IMR-90 (cell line): ENCODE measurements around the gene PRR5L. TPM values are rescaled to one million over a fixed set of nuclear protein-coding genes. Genes with fewer than 3 reads are reported as not detected.

Experiments
- ATAC-seq: fragments of 200-7000 bp; cut with Tn5 transposase; 2 replicates; pipeline ENCODE4 v1.9.1; 2020; ENCODE audit warnings: low read depth, mild to moderate bottlenecking, moderate library complexity
- BruUV-seq: library from RNA; stranded (reverse); fragments of 400-500 nt; replicated peaks from 2 replicates; lab custom pipeline; 2021; lab: Mats Ljungman, UMichigan
- CTCF ChIA-PET: fragments of 300-600 bp; formaldehyde crosslinking; extraction: SDS; loops from one replicate; lab custom pipeline; 2021; ENCODE audit warnings: antibody characterized with exemption; lab: Yijun Ruan, JAX
- POLR2A ChIA-PET: fragments of 300-600 bp; sonication (Branson Sonifier 250); formaldehyde crosslinking; loops from one replicate; lab custom pipeline; 2022; ENCODE audit warnings: antibody characterized with exemption; ENCODE audit not compliant: unreplicated experiment; lab: Charles Lee
- DNase-seq: peaks from one replicate; pipeline ENCODE4 v3.0.0; 2013
- H2AFZ ChIP-seq: replicated peaks from 2 replicates; pipeline ENCODE3; 2013; ENCODE audit warnings: low read length, mild to moderate bottlenecking; ENCODE audit not compliant: poor library complexity
- H2AK5ac ChIP-seq: 2 replicates; pipeline ENCODE4 v1.6.1; 2013; ENCODE audit warnings: low read depth, low read length, inconsistent platforms
- H2AK9ac ChIP-seq: replicated peaks from 2 replicates; pipeline ENCODE3; 2013; ENCODE audit warnings: mild to moderate bottlenecking, low read depth, low read length, moderate library complexity; ENCODE audit not compliant: poor library complexity
- H2BK120ac ChIP-seq: 2 replicates; pipeline ENCODE4 v1.6.1; 2013; ENCODE audit warnings: low read depth, low read length, inconsistent platforms
- H2BK15ac ChIP-seq: 3 replicates; pipeline ENCODE4 v1.6.1; 2013; ENCODE audit warnings: low read depth, low read length, inconsistent platforms
- H2BK20ac ChIP-seq: 2 replicates; pipeline ENCODE4 v1.6.1; 2013; ENCODE audit warnings: low read depth, mild to moderate bottlenecking, inconsistent platforms, low read length, moderate library complexity
- H2BK5ac ChIP-seq: 2 replicates; pipeline ENCODE4 v1.6.1; 2013; ENCODE audit warnings: mild to moderate bottlenecking, low read depth, low read length, inconsistent platforms; ENCODE audit not compliant: poor library complexity, severe bottlenecking
- H3K14ac ChIP-seq: replicated peaks from 2 replicates; pipeline ENCODE4 v1.6.1; 2013; ENCODE audit warnings: low read depth, low read length, inconsistent platforms
- H3K18ac ChIP-seq: 2 replicates; pipeline ENCODE4 v1.6.1; 2013; ENCODE audit warnings: low read depth, low read length, control low read depth
- H3K23ac ChIP-seq: 2 replicates; pipeline ENCODE4 v1.6.1; 2013; ENCODE audit warnings: low read depth, low read length, inconsistent platforms
- H3K27ac ChIP-seq: 2 replicates; pipeline ENCODE4 v1.5.1; 2013; ENCODE audit warnings: mild to moderate bottlenecking, control low read depth, low read length; ENCODE audit not compliant: insufficient read depth
- H3K27me3 ChIP-seq: 2 replicates; pipeline ENCODE4 v1.6.1; 2013; ENCODE audit warnings: low read length; ENCODE audit not compliant: control insufficient read depth, insufficient read depth
- H3K36me3 ChIP-seq: 2 replicates; pipeline ENCODE4 v1.6.1; 2013; ENCODE audit warnings: low read length, mixed read lengths; ENCODE audit not compliant: control insufficient read depth, insufficient read depth
- H3K4ac ChIP-seq: 2 replicates; pipeline ENCODE4 v1.6.1; 2013; ENCODE audit warnings: low read depth, low read length, inconsistent platforms
- H3K4me1 ChIP-seq: 2 replicates; pipeline ENCODE4 v1.6.1; 2013; ENCODE audit warnings: low read length, mixed read lengths; ENCODE audit not compliant: control insufficient read depth, insufficient read depth
- H3K4me2 ChIP-seq: 2 replicates; pipeline ENCODE4 v1.6.1; 2013; ENCODE audit warnings: low read depth, mild to moderate bottlenecking, control low read depth, low read length, moderate library complexity
- H3K4me3 ChIP-seq: 2 replicates; pipeline ENCODE4 v1.5.1; 2013; ENCODE audit warnings: low read depth, mild to moderate bottlenecking, control low read depth, low read length, moderate library complexity; ENCODE audit not compliant: insufficient read depth
- H3K56ac ChIP-seq: 2 replicates; pipeline ENCODE4 v1.6.1; 2013; ENCODE audit warnings: low read length, inconsistent platforms; ENCODE audit not compliant: insufficient read depth; ENCODE audit errors: extremely low read depth
- H3K79me1 ChIP-seq, 2 experiments: 2 replicates each; pipeline ENCODE4 v1.6.1; 2013; ENCODE audit warnings: low read length in 2 of 2, inconsistent platforms in 1 of 2, low read depth in 1 of 2
- H3K9ac ChIP-seq: 2 replicates; pipeline ENCODE4 v1.6.1; 2013; ENCODE audit warnings: low read depth, low read length, control low read depth
- H3K9me1 ChIP-seq: 2 replicates; pipeline ENCODE4 v1.6.1; 2013; ENCODE audit warnings: low read length, inconsistent platforms; ENCODE audit not compliant: insufficient read depth
- H3K9me3 ChIP-seq: 2 replicates; pipeline ENCODE4 v1.6.1; 2013; ENCODE audit warnings: low read length; ENCODE audit not compliant: control insufficient read depth, insufficient read depth
- H4K20me1 ChIP-seq: 2 replicates; pipeline ENCODE4 v1.6.1; 2013; ENCODE audit warnings: low read length, inconsistent platforms; ENCODE audit not compliant: insufficient read depth
- H4K5ac ChIP-seq: 2 replicates; pipeline ENCODE4 v1.6.1; 2013; ENCODE audit warnings: mild to moderate bottlenecking, low read depth, low read length, control low read depth
- H4K8ac ChIP-seq, 2 experiments: 2 replicates each; pipeline ENCODE4 v1.6.1; 2013; ENCODE audit warnings: low read depth in 2 of 2, low read length in 2 of 2, control low read depth in 1 of 2, inconsistent platforms in 1 of 2
- H4K91ac ChIP-seq: 2 replicates; pipeline ENCODE4 v1.6.1; 2013; ENCODE audit warnings: low read depth, low read length, inconsistent platforms; ENCODE audit not compliant: insufficient read depth
- BHLHE40 ChIP-seq: fragments of 150-350 bp; IDR thresholded peaks from 2 replicates; pipeline ENCODE4 v1.6.1; 2016; ENCODE audit warnings: mild to moderate bottlenecking, low read depth, low read length
- CEBPB ChIP-seq: IDR thresholded peaks from 2 replicates; pipeline ENCODE4 v1.6.1; 2012; ENCODE audit warnings: low read depth, low read length, improper control_type of control experiment
- CTCF ChIP-seq: conservative IDR thresholded peaks from 2 replicates; pipeline ENCODE4 v1.5.1; 2012; ENCODE audit warnings: mild to moderate bottlenecking, low read depth, low read length, improper control_type of control experiment
- MAFK ChIP-seq: IDR thresholded peaks from 2 replicates; pipeline ENCODE4 v1.6.1; 2012; ENCODE audit warnings: low read depth, low read length, improper control_type of control experiment
- MXI1 ChIP-seq: IDR thresholded peaks from 2 replicates; pipeline ENCODE4 v1.6.1; 2012; ENCODE audit warnings: low read depth, mild to moderate bottlenecking, low read length, moderate library complexity, borderline replicate concordance
- POLR2A ChIP-seq: IDR thresholded peaks from 2 replicates; pipeline ENCODE4 v1.6.1; 2012; ENCODE audit warnings: mild to moderate bottlenecking, low read depth, low read length
- RAD21 ChIP-seq: IDR thresholded peaks from 2 replicates; pipeline ENCODE4 v1.6.1; 2012; ENCODE audit warnings: low read length, improper control_type of control experiment
- RFX5 ChIP-seq: IDR thresholded peaks from 2 replicates; pipeline ENCODE4 v1.8.0; 2012; ENCODE audit warnings: low read depth, mild to moderate bottlenecking, low read length, moderate library complexity
- SMC3 ChIP-seq: fragments of 150-350 bp; IDR thresholded peaks from 2 replicates; pipeline ENCODE4 v1.6.1; 2016; ENCODE audit warnings: low read depth, mild to moderate bottlenecking, antibody characterized with exemption, low read length, moderate library complexity
- WGBS, 2 experiments: methylation state at CpG; one replicate each; pipeline versions ENCODE4 v1.1.5 to v1.1.7; 2013; ENCODE audit warnings: missing lambda C conversion rate in 2 of 2; ENCODE audit not compliant: insufficient read length in 1 of 2; ENCODE audit errors: extremely low coverage in 2 of 2; 5-methylcytosine and 5-hydroxymethylcytosine counted together
- dilution Hi-C: fragments of 300-500 bp; cut with HindIII; formaldehyde crosslinking; loops from one replicate; pipeline ENCODE4 v1.14.3; 2018; ENCODE audit warnings: low sequenced_read_pairs; ENCODE audit not compliant: unreplicated experiment
- in situ Hi-C: fragments of 300-500 bp; cut with MboI; formaldehyde crosslinking; loops from 3 replicates; pipeline ENCODE4 v1.14.3; 2019; ENCODE audit warnings: low sequenced_read_pairs, inconsistent platforms, mixed read lengths
- intact Hi-C: fragments of 100-400 bp; cut with micrococcal nuclease; formaldehyde crosslinking; loops from 2 replicates; pipeline ENCODE4 v1.10.0; 2022
- polyA plus RNA-seq, 3 experiments: library from polyadenylated mRNA; depleted of rRNA; stranded (reverse); fragments of >200 nt; gene quantifications; 2 replicates each; pipeline ENCODE4 v1.2.3, GENCODE V29; 2012; ENCODE audit warnings: low replicate concordance in 1 of 3
- total RNA-seq: library from RNA; depleted of rRNA; stranded (reverse); fragments of >200 nt; gene quantifications from 2 replicates; pipeline ENCODE4 v1.2.3, GENCODE V29; 2012

Gene PRR5L
- total and polyA plus RNA-seq, 2 of the 4 experiments (the other 2 are of a cell fraction), result 2.9 to 3.6 TPM

GRCh38 chr11:36340897-36341296 is 44.8 kb downstream of the PRR5L start:
- H3K9ac ChIP-seq, result no peak overlapping the region

More at GRCh38 chr11:36340897-36341296, 44.8 kb downstream of the PRR5L start:
- Histone ChIP-seq H3K4me2 (no peak overlapping the region), H4K20me1 (no peaks in the 10 kb centered on the region), H3K14ac (no peak overlapping the region), H3K4ac (no peak overlapping the region), H3K9me1 (no peaks in the 10 kb centered on the region), H3K18ac (no peak overlapping the region), H2BK120ac (no peak overlapping the region), H2AFZ (no peak overlapping the region), H3K56ac (no peak overlapping the region), H3K79me1 (no peaks in the 10 kb centered on the region), H3K4me3 (no peak overlapping the region), H2BK20ac (no peak overlapping the region), H3K27me3 (peaks cover 55% of the 10 kb centered on the region), H3K27ac (no peak overlapping the region), H3K36me3 (no peaks in the 10 kb centered on the region), H4K91ac (no peak overlapping the region), H4K5ac (no peak overlapping the region), H4K8ac (no peak overlapping the region), H2BK15ac (no peak overlapping the region), H2AK9ac (no peak overlapping the region), H2BK5ac (no peak overlapping the region), H3K9me3 (no peaks in the 10 kb centered on the region; the same call in 1 of the 2 replicates), H3K23ac (no peak overlapping the region), H2AK5ac (no peak overlapping the region), H3K4me1 (no peaks in the 10 kb centered on the region)
- dilution Hi-C loops, result no loop called here
- intact Hi-C loops, result no loop called here
- TF ChIP-seq MAFK (no peak), CEBPB (no peak), RFX5 (no peak), SMC3 (no peak), CTCF (no peak), BHLHE40 (no peak), MXI1 (no peak), RAD21 (no peak), POLR2A (no peak)
- DNase-seq (no peak), ATAC-seq (no peak)
- ChIA-PET POLR2A (no interaction called here), CTCF (interaction anchor here (1.1 kb wide), 1 partner anchor 15 kb away, joined by 3 read pairs; no protein-coding TSS in a partner anchor)
- WGBS, 2 experiments, result no CpG with 5 or more reads among the region's 5 CpGs
- no TSS peak for BruUV-seq
- in situ Hi-C loops, result no loop called here
